Neural progenitor cell (in vitro differentiated cells): Measurements from ENCODE around the gene KLHL29.

Experiments
- CTCF ChIP-seq: fragments of 200-600 bp; sonication (generic); IDR thresholded peaks from 2 replicates; pipeline ENCODE4 v1.5.1; 2017; ENCODE audit warnings: antibody characterized with exemption, mild to moderate bottlenecking
- EZH2phosphoT487 ChIP-seq: fragments of 200-600 bp; sonication (generic); IDR thresholded peaks from 2 replicates; pipeline ENCODE4 v1.6.1; 2017; ENCODE audit warnings: antibody characterized with exemption

DNA sequence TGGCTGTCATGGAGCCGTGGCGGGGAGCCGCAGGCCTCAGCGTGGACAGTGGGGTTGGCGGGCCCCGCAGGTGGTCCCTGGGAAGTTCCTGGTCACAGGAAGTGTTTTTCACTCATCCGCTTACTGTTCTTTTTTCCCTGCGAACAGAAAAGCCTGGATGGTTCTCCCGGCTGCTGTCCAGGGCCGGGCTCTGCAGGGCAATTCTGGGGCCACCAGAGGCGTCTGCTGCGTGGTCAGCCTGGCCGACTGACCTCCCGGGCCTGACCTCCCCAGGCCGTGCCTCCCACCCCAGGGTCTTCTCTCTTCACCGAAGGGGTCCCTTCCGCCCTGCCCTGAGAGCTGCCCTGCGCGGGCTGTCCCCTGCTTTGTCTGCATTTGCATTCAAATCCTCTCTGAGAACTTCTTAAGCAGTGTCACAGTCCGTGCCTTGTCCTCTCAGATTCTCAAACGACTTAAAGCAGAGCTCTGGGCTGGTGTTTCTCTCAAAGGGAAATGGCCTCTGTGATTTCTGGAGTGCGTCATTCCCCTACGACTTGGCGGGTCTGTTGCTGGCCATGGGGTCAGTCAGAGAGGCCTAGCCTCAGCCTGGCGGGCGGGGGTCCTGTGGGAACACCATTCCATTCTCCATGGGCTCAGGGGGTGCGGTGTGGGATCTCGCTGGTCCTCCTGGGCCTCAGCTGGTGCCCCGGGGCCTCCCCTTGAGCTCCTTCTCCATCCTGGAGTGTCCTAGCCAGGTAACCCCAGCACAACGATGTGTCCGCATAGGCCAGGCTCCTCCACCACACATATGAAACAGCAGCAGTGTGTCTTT is 38.3 kb downstream of the KLHL29 start:
- no peak for TF ChIP-seq CTCF
- TF ChIP-seq EZH2phosphoT487, result no peak
